Measurements from ENCODE around the gene CECR2.
"Not testable (repeated sequence)": the region's sequence is repeated elsewhere in the genome, so short reads cannot be mapped to it uniquely, and the experiment has no call there.

Gene CECR2

DNA sequence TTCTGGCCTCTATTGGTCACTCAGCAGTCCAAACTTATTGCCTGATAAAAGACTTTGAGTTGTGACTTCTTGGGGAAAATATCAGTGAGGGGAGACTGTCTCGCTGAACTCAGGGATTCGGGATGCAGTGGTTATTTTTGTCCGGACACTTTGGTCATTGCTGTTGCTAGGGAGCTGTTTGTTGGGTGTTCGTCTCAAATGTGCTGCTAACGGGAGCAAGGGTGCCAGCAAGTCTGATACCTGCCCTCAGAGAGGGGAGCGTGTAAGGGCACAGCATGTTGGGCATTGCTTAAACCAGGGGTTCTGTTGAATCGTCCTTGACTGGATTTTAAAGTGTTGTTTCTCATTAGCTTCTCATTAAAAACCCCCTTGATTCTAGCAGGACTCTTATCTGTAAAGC, 144.8 kb downstream of the CECR2 start:
- Histone ChIP-seq H3K9me2 (replicated peaks; ENCODE audit: insufficient read depth, low read length) (no peaks in the 10 kb centered on the region), H3K27ac (ENCODE audit: low read length) (no peak overlapping the region), H3K36me3 (replicated peaks; ENCODE audit: insufficient read depth, low read length) (no peaks in the 10 kb centered on the region), H3K27me3 (replicated peaks; ENCODE audit: insufficient read depth, low read length) (no peaks in the 10 kb centered on the region), H3K4me2 (ENCODE audit: low read depth, low read length) (no peak overlapping the region), H4K20me1 (ENCODE audit: insufficient read depth, low read length) (no peaks in the 10 kb centered on the region), H3K4me3 (ENCODE audit: low read length) (no peak overlapping the region), H3K9ac (ENCODE audit: low read length) (no peak overlapping the region), H3K79me2 (ENCODE audit: low read length) (no peaks in the 10 kb centered on the region), H2AFZ (ENCODE audit: low read length) (no peak overlapping the region), H3F3A (ENCODE audit: insufficient read depth, low read length) (no peaks in the 10 kb centered on the region), H3K4me1 (ENCODE audit: low read length) (no peaks in the 10 kb centered on the region), H3K9me3 (replicated peaks; ENCODE audit: insufficient read depth, low read length) (no peaks in the 10 kb centered on the region)
- no peak for DNase-seq
- TF ChIP-seq, protein P1, sequence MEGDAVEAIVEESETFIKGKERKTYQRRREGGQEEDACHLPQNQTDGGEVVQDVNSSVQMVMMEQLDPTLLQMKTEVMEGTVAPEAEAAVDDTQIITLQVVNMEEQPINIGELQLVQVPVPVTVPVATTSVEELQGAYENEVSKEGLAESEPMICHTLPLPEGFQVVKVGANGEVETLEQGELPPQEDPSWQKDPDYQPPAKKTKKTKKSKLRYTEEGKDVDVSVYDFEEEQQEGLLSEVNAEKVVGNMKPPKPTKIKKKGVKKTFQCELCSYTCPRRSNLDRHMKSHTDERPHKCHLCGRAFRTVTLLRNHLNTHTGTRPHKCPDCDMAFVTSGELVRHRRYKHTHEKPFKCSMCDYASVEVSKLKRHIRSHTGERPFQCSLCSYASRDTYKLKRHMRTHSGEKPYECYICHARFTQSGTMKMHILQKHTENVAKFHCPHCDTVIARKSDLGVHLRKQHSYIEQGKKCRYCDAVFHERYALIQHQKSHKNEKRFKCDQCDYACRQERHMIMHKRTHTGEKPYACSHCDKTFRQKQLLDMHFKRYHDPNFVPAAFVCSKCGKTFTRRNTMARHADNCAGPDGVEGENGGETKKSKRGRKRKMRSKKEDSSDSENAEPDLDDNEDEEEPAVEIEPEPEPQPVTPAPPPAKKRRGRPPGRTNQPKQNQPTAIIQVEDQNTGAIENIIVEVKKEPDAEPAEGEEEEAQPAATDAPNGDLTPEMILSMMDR (IDR thresholded peaks at IDR 0.05; ENCODE audit: low read length): no peak
- TF ChIP-seq EZH2 (optimal IDR thresholded peaks at IDR 0.05; ENCODE audit: low read depth, low read length): no peak
- TF ChIP-seq EZH2phosphoT487 (IDR thresholded peaks at IDR 0.05; ENCODE audit: low read length): no peak

DNA sequence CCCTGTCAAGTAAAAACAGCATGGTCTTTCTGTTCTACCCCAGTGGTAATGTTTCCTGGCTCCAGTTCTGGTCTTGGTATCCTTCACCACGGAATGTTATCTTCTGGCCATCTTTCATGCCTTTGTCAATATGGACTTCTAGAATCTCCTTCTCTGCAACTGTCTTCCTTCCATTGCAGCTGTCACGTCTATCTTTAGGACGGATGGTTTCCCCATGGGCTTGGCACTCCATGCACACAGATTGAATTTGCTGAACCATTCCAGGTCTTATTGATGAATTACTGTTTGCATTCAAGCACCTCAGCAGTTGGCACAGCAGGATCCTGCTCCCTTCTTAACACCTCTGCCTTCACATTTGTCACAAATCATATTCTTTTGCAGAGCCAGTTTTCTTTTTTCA, 149.1 kb downstream of the CECR2 start:
- no peaks in the 10 kb centered on the region for H3K4me1 ChIP-seq (ENCODE audit: low read length)
- TF ChIP-seq, protein P1 (IDR thresholded peaks at IDR 0.05; ENCODE audit: low read length): no peak
- TF ChIP-seq EZH2phosphoT487 (IDR thresholded peaks at IDR 0.05; ENCODE audit: low read length) (no peak), EZH2 (optimal IDR thresholded peaks at IDR 0.05; ENCODE audit: low read depth, low read length) (no peak)
- no peak overlapping the region for H3K9ac ChIP-seq (ENCODE audit: low read length)
- no peaks in the 10 kb centered on the region for H3K79me2 ChIP-seq (ENCODE audit: low read length)
- H3K36me3 ChIP-seq (replicated peaks; ENCODE audit: insufficient read depth, low read length): no peaks in the 10 kb centered on the region
- no peaks in the 10 kb centered on the region for H3K27me3 ChIP-seq (replicated peaks; ENCODE audit: insufficient read depth, low read length)
- H3K9me3 ChIP-seq (replicated peaks; ENCODE audit: insufficient read depth, low read length): no peaks in the 10 kb centered on the region
- H3K9me2 ChIP-seq (replicated peaks; ENCODE audit: insufficient read depth, low read length): no peaks in the 10 kb centered on the region
- H3K4me3 ChIP-seq (ENCODE audit: low read length): no peak overlapping the region
- H3F3A ChIP-seq (ENCODE audit: insufficient read depth, low read length): no peaks in the 10 kb centered on the region
- H3K27ac ChIP-seq (ENCODE audit: low read length): no peak overlapping the region
- no peak for DNase-seq
- no peak overlapping the region for H3K4me2 ChIP-seq (ENCODE audit: low read depth, low read length)
- H4K20me1 ChIP-seq (ENCODE audit: insufficient read depth, low read length): no peaks in the 10 kb centered on the region
- no peak overlapping the region for H2AFZ ChIP-seq (ENCODE audit: low read length)

DNA sequence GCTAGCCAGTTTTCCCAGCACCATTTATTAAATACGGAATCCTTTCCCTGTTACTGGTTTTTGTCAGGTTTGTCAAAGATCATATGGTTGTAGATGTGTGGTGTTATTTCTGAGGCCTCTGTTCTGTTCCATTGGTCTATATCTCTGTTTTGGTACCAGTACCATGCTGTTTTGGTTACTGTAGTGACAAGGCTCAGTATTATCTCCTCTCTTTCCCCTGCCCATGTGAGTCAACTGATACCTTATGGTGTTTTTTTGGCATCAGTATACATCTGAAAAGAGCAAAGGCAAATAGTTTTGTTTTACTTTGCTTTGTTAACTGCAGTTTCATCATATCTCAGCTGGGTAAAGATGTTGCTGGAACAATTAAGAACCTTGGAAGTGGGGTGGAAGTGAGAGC, 152.7 kb downstream of the CECR2 start:
- H3K4me3 ChIP-seq (ENCODE audit: low read length); H3K36me3 ChIP-seq (replicated peaks; ENCODE audit: insufficient read depth, low read length); H2AFZ ChIP-seq (ENCODE audit: low read length); H4K20me1 ChIP-seq (ENCODE audit: insufficient read depth, low read length); H3F3A ChIP-seq (ENCODE audit: insufficient read depth, low read length); H3K79me2 ChIP-seq (ENCODE audit: low read length); DNase-seq; H3K9me3 ChIP-seq (replicated peaks; ENCODE audit: insufficient read depth, low read length); H3K4me2 ChIP-seq (ENCODE audit: low read depth, low read length); H3K27me3 ChIP-seq (replicated peaks; ENCODE audit: insufficient read depth, low read length); H3K9me2 ChIP-seq (replicated peaks; ENCODE audit: insufficient read depth, low read length); H3K27ac ChIP-seq (ENCODE audit: low read length); H3K9ac ChIP-seq (ENCODE audit: low read length); H3K4me1 ChIP-seq (ENCODE audit: low read length): not testable (repeated sequence)

DNA sequence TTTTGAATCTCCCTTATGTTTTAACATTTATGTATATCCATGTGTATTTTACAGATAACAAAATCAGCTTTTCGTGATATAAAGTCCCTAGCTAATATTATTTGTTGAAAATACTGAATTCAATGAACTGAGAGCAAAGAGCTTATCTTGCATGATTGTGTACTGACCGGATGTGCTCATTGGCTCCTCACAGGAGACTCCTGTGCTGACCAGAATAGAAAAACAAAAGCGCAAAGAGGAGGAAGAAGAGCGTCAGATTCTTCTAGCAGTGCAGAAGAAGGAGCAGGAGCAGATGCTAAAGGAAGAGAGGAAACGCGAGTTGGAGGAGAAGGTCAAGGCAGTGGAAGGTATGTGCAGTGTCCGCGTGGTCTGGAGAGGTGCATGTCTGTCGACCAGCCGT, 154.7 kb downstream of the CECR2 start:
- no peaks in the 10 kb centered on the region for H3F3A ChIP-seq (ENCODE audit: insufficient read depth, low read length)
- no peak overlapping the region for H2AFZ ChIP-seq (ENCODE audit: low read length)
- H3K9me3 ChIP-seq (replicated peaks; ENCODE audit: insufficient read depth, low read length): no peaks in the 10 kb centered on the region
- H3K9ac ChIP-seq (ENCODE audit: low read length): no peak overlapping the region
- H3K79me2 ChIP-seq (ENCODE audit: low read length): no peaks in the 10 kb centered on the region
- no peaks in the 10 kb centered on the region for H3K4me1 ChIP-seq (ENCODE audit: low read length)
- H3K4me2 ChIP-seq (ENCODE audit: low read depth, low read length): no peak overlapping the region
- TF ChIP-seq EZH2phosphoT487 (IDR thresholded peaks at IDR 0.05; ENCODE audit: low read length) (no peak), EZH2 (optimal IDR thresholded peaks at IDR 0.05; ENCODE audit: low read depth, low read length) (no peak)
- TF ChIP-seq, protein P1 (IDR thresholded peaks at IDR 0.05; ENCODE audit: low read length): no peak
- no peak for DNase-seq
- no peaks in the 10 kb centered on the region for H3K36me3 ChIP-seq (replicated peaks; ENCODE audit: insufficient read depth, low read length)
- H4K20me1 ChIP-seq (ENCODE audit: insufficient read depth, low read length): no peaks in the 10 kb centered on the region
- H3K27me3 ChIP-seq (replicated peaks; ENCODE audit: insufficient read depth, low read length): no peaks in the 10 kb centered on the region
- H3K9me2 ChIP-seq (replicated peaks; ENCODE audit: insufficient read depth, low read length): no peaks in the 10 kb centered on the region
- no peak overlapping the region for H3K4me3 ChIP-seq (ENCODE audit: low read length)
- H3K27ac ChIP-seq (ENCODE audit: low read length): no peak overlapping the region
